Osteoblast (primary cell): ENCODE data around the gene CKM. TPM values are rescaled to one million over a fixed set of nuclear protein-coding genes. Genes with fewer than 3 reads are reported as not detected.

Experiments used
- DNase-seq: peaks from one replicate; pipeline ENCODE4 v3.0.0; 2011; ENCODE audit warnings: low spot score, mixed read lengths; ENCODE audit not compliant: insufficient read length; ENCODE audit errors: missing footprints
- H2AFZ ChIP-seq: 2 replicates; pipeline ENCODE4 v1.6.0; 2011; ENCODE audit warnings: mild to moderate bottlenecking, low read length
- H3K27ac ChIP-seq: 2 replicates; pipeline ENCODE4 v1.5.1; 2011; ENCODE audit warnings: mild to moderate bottlenecking, low read depth, low read length, moderate library complexity
- H3K27me3 ChIP-seq: 2 replicates; pipeline ENCODE4 v1.6.0; 2012; ENCODE audit warnings: mild to moderate bottlenecking, control low read depth, inconsistent platforms, low read length, moderate library complexity; ENCODE audit not compliant: insufficient read depth
- H3K36me3 ChIP-seq: 2 replicates; pipeline ENCODE4 v1.5.1; 2011; ENCODE audit warnings: mild to moderate bottlenecking, low read length, control low read depth, moderate library complexity; ENCODE audit not compliant: insufficient read depth
- H3K4me1 ChIP-seq: 2 replicates; pipeline ENCODE4 v1.5.1; 2011; ENCODE audit warnings: mild to moderate bottlenecking, low read length, control low read depth, moderate library complexity; ENCODE audit not compliant: insufficient read depth
- H3K4me2 ChIP-seq: 2 replicates; pipeline ENCODE4 v1.6.0; 2011; ENCODE audit warnings: mild to moderate bottlenecking, low read length; ENCODE audit not compliant: insufficient read depth
- H3K4me3 ChIP-seq: fragments of 200-600 bp; sonication (generic); 3 replicates; pipeline ENCODE4 v1.5.1; 2012; ENCODE audit warnings: mild to moderate bottlenecking, low read length, inconsistent platforms; ENCODE audit not compliant: insufficient read depth
- H3K79me2 ChIP-seq: 2 replicates; pipeline ENCODE4 v1.6.0; 2012; ENCODE audit warnings: mild to moderate bottlenecking, low read length, control low read depth, inconsistent platforms; ENCODE audit not compliant: insufficient read depth
- H3K9me3 ChIP-seq: 2 replicates; pipeline ENCODE4 v1.5.1; 2011; ENCODE audit warnings: low read depth, low read length, control low read depth
- H4K20me1 ChIP-seq: 2 replicates; pipeline ENCODE4 v1.6.0; 2012; ENCODE audit warnings: mild to moderate bottlenecking, low read length, control low read depth; ENCODE audit not compliant: insufficient read depth
- CTCF ChIP-seq: IDR thresholded peaks from 2 replicates; pipeline ENCODE4 v1.5.1; 2011; ENCODE audit warnings: mild to moderate bottlenecking, low read depth, low read length, moderate library complexity; ENCODE audit errors: extremely low read depth
- total RNA-seq: library from RNA; depleted of rRNA; stranded (reverse); fragments of >200 nt; gene quantifications from 2 replicates; pipeline ENCODE4 v1.2.3, GENCODE V29; 2012

CKM gene
- total RNA-seq, 1 donor, result 0.36 TPM

DNA sequence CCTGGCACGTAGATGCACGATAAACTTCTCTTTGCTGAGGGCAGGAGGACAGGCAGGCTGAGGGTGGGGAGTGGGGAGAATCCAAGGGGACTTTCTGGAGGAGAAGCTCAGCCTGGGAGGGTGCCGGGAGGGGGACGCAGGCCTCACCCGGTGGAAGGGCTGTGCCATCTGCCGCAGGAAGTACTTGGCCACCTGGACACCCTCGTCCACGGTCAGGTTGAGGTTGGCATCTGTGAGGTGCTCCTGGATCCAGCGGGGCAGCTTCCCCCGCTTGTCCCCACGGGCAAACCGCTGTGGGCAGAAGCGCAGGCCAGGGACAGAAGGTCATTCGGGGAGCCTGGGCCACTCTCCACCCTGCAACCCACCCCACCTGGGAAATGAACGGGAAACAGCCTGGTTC is 29.4 kb upstream of the CKM start:
- no peak overlapping the region for H2AFZ ChIP-seq
- no peak for TF ChIP-seq CTCF
- H3K27ac ChIP-seq, result no peak overlapping the region
- peaks cover 26% of the 10 kb centered on the region for H4K20me1 ChIP-seq
- no peaks in the 10 kb centered on the region for H3K4me1 ChIP-seq
- no peak overlapping the region for H3K4me2 ChIP-seq
- H3K9me3 ChIP-seq, result no peaks in the 10 kb centered on the region
- H3K4me3 ChIP-seq, result no peak overlapping the region
- DNase-seq, result no peak
- H3K27me3 ChIP-seq, result no peaks in the 10 kb centered on the region
- H3K79me2 ChIP-seq, result no peaks in the 10 kb centered on the region
- peaks cover 57% of the 10 kb centered on the region for H3K36me3 ChIP-seq

GRCh38 chr19:45351401-45351952 is 28.8 kb upstream of the CKM start:
- Histone ChIP-seq H3K4me3 (no peak overlapping the region), H3K4me1 (no peaks in the 10 kb centered on the region), H3K36me3 (peaks cover 51% of the 10 kb centered on the region), H2AFZ (no peak overlapping the region), H4K20me1 (peaks cover 21% of the 10 kb centered on the region), H3K27me3 (no peaks in the 10 kb centered on the region), H3K27ac (no peak overlapping the region), H3K9me3 (no peaks in the 10 kb centered on the region), H3K79me2 (no peaks in the 10 kb centered on the region), H3K4me2 (no peak overlapping the region)
- DNase-seq, result peak; percentile 71
- TF ChIP-seq CTCF, result no peak

DNA sequence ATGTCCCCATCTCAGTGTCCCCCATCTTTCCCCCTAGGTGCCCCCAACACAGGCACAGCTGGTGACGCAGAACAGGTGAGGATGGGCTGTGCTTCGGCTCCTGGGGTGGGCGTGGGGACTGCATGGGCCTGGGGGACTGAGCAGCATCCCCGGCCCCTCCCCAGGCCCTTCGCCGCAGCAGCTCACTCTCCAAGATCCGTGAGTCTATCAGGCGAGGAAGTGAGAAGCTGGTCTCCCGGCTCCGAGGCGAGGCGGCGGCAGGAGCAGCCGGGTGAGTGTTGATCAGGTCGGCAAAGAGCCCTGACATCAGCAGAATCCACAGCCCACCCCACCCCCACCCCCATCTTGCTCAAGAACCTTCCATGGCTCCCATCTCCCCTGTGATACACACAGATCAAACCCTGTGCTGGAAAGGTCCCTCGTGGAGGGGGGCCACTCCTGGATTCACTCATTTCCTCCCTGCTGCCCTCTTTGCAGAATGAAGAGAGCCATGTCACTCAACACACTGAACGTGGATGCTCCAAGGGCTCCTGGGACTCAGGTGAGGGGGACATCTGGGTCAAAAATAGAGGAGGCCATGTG is 27.9 kb upstream of the CKM start:
- H2AFZ ChIP-seq, result no peak overlapping the region
- DNase-seq, result peak; percentile 55
- peaks cover 14% of the 10 kb centered on the region for H4K20me1 ChIP-seq
- no peaks in the 10 kb centered on the region for H3K27me3 ChIP-seq
- no peak for TF ChIP-seq CTCF
- no peaks in the 10 kb centered on the region for H3K4me1 ChIP-seq
- no peak overlapping the region for H3K4me2 ChIP-seq
- H3K79me2 ChIP-seq, result no peaks in the 10 kb centered on the region
- H3K27ac ChIP-seq, result no peak overlapping the region
- no peaks in the 10 kb centered on the region for H3K9me3 ChIP-seq
- no peak overlapping the region for H3K4me3 ChIP-seq
- peaks cover 42% of the 10 kb centered on the region for H3K36me3 ChIP-seq

GRCh38 chr19:45349430-45349941 is 26.8 kb upstream of the CKM start:
- no peak for TF ChIP-seq CTCF
- Histone ChIP-seq H3K4me1 (no peaks in the 10 kb centered on the region), H2AFZ (no peak overlapping the region), H3K79me2 (no peaks in the 10 kb centered on the region), H4K20me1 (peaks cover 9% of the 10 kb centered on the region), H3K27ac (no peak overlapping the region), H3K27me3 (no peaks in the 10 kb centered on the region), H3K4me3 (no peak overlapping the region), H3K9me3 (no peaks in the 10 kb centered on the region), H3K4me2 (no peak overlapping the region), H3K36me3 (peaks cover 37% of the 10 kb centered on the region)
- peak; percentile 72 for DNase-seq
